AG04450 (cell line): ENCODE measurements around the gene COL23A1. TPM values are rescaled to one million over a fixed set of nuclear protein-coding genes. Genes with fewer than 3 reads are reported as not detected.

Experiments used
- CTCF ChIA-PET: fragments of 300-600, 350-600 bp; formaldehyde crosslinking; extraction: SDS; loops from one replicate; lab custom pipeline; 2022; ENCODE audit warnings: antibody characterized with exemption, inconsistent platforms; lab: Charles Lee
- POLR2A ChIA-PET: fragments of 350-600 bp; formaldehyde crosslinking; extraction: SDS; loops from one replicate; lab custom pipeline; 2021; ENCODE audit warnings: antibody characterized with exemption, inconsistent platforms; lab: Yijun Ruan, JAX
- DNase-seq: peaks from one replicate; pipeline ENCODE4 v3.0.0-alpha.2; 2011; ENCODE audit warnings: low read depth, low spot score
- H3K27ac ChIP-seq: one replicate; pipeline ENCODE4 v1.5.1; 2012; ENCODE audit warnings: low read depth, low read length, control low read depth
- H3K27me3 ChIP-seq: one replicate; pipeline ENCODE4 v1.6.0; 2012; ENCODE audit warnings: low read length; ENCODE audit not compliant: control insufficient read depth, insufficient read depth
- H3K4me3 ChIP-seq: 2 replicates; pipeline ENCODE4 v1.5.1; 2011; ENCODE audit warnings: mild to moderate bottlenecking, low read depth, low read length, control low read depth
- H3K9me3 ChIP-seq: 2 replicates; pipeline ENCODE4 v1.5.1; 2012; ENCODE audit warnings: low read length; ENCODE audit not compliant: control insufficient read depth, insufficient read depth
- polyA plus RNA-seq: library from polyadenylated mRNA; depleted of rRNA; stranded (reverse); fragments of >200 nt; gene quantifications from 2 replicates; pipeline ENCODE4 v1.2.3, GENCODE V29; 2011
- TF ChIP-seq, protein P1 (sequence below): IDR thresholded peaks from 2 replicates; pipeline ENCODE4 v1.5.1; 2011; ENCODE audit warnings: low read depth, low read length, control low read depth, inconsistent platforms

COL23A1 gene
- polyA plus RNA-seq, 1 experiment: not detected

DNA sequence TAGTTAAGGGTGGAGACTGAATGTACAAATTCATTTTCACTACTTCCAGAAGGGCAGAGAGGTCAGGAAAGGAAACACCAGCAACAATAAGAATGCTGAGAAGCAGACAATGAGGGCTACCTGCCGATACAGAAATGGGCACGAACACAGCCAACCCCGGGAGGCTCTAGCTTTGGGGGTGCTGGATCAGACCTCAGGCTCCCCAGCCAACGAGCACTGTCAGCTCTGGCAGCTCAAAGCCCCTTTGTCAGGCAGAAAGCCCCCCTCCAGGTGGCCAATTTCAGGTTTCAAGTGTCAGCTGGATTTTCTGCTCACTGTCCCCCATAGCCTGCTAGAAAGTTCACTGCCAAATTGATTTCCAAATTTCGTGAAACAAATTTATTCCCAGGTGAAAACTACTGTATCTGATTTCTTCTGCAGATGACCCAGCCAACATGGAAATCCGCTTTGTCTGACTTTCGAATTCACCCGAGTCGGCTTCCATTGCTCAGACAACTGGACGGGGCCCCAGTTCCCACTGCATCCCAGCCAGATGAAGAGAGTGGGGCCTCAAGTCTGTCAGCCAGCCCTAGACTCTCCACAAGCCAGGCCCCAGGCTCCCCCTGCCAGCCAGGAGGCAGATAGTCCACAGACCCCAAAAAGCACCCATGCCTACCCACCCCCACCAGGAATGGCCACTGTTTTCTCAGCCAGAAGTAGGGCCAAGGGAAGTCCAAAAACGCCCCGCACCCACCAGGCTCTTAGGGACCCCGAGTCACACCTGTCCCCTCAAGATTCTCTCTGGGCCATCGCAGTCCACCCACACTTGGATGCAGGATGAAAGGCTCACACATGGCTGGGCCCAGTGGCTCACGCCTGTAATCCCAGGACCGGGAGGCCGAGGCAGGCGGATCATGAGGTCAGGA, 261.1 kb downstream of the COL23A1 start:
- DNase-seq: no peak
- H3K9me3 ChIP-seq: peaks cover 49% of the 10 kb centered on the region
- no peak overlapping the region for H3K27ac ChIP-seq
- ChIA-PET POLR2A (no interaction called here), CTCF (no interaction called here)
- H3K4me3 ChIP-seq: no peak overlapping the region
- no peaks in the 10 kb centered on the region for H3K27me3 ChIP-seq
- TF ChIP-seq, protein P1, sequence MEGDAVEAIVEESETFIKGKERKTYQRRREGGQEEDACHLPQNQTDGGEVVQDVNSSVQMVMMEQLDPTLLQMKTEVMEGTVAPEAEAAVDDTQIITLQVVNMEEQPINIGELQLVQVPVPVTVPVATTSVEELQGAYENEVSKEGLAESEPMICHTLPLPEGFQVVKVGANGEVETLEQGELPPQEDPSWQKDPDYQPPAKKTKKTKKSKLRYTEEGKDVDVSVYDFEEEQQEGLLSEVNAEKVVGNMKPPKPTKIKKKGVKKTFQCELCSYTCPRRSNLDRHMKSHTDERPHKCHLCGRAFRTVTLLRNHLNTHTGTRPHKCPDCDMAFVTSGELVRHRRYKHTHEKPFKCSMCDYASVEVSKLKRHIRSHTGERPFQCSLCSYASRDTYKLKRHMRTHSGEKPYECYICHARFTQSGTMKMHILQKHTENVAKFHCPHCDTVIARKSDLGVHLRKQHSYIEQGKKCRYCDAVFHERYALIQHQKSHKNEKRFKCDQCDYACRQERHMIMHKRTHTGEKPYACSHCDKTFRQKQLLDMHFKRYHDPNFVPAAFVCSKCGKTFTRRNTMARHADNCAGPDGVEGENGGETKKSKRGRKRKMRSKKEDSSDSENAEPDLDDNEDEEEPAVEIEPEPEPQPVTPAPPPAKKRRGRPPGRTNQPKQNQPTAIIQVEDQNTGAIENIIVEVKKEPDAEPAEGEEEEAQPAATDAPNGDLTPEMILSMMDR: no peak

DNA sequence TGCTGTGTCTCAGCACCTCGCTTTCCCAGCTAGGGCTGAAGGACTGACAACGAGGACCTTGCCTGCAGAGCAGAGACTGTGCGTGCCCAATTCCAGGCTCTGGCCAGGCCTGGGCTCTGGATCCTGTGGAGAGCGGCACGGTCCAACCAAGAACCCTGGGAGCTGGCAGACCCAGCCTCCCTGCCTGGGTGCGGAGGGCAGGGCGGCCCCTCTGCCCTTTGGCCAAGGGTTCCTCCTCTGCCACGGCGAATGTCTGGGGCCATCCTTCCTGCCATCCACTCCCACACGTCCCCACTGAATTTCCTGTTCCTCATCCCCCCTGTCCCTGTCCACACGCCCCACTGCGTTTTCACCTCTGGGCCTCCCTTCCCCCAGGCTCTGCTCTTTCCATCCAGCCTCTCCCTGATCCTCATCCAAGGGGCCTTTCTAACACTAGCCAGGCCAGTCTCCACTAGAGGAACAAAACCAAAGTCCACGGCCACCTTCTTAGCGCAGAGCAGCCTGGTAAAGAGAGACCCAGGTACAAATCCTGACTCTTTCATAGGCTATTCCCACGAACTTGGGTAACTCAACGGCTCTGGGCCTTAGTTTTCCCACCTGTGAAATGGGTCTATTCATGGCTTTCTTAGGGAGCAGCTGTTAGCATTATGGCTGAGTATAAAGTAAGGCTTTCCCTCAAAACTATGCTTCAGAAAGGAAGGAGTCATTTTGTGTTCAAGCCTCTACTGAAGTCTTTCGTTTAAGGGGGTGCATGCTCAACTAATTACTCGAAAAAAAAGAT, 262.1 kb downstream of the COL23A1 start:
- no peak overlapping the region for H3K27ac ChIP-seq
- DNase-seq: no peak
- peaks cover 49% of the 10 kb centered on the region for H3K9me3 ChIP-seq
- TF ChIP-seq, protein P1: no peak
- no peak overlapping the region for H3K4me3 ChIP-seq
- ChIA-PET CTCF (no interaction called here), POLR2A (no interaction called here)
- H3K27me3 ChIP-seq: no peaks in the 10 kb centered on the region

DNA sequence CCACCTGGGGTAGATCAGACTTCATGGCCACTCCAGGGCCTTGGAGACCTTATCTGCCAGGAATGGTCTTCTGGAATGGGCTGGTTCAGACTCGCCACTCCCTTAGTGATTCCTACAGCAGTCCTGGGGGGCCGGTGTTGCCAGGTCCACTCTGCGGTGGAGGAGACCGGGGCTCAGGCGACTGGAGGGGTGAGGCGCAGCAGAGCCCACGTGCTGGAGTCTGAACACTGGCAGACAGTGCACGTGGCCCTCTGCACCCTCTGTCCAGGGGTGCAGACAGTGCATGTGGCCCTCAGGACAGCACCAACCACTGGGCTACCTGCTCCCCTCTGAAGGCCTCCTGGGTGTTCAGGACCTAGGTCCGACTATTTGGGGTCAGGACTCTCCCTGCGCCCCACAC, 262.7 kb downstream of the COL23A1 start:
- ChIA-PET POLR2A (no interaction called here), CTCF (no interaction called here)
- H3K9me3 ChIP-seq: peaks cover 56% of the 10 kb centered on the region

DNA sequence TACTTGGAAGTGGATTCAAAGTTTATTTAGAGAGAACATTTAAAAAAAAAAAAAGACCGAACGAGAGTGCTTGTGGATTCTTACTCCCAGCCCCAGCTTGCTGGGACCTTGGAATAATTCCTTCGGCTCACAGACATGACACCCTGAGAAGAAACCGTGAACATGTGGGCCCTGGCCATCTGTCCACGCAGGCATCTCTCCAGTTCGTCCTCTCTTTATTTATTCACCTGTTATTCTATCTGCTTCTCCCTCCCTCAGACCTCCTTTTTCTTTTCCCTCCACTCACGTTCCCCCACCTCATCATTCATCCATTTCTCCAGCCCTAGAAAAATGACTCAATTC, 263.8 kb downstream of the COL23A1 start:
- TF ChIP-seq, protein P1: no peak
- Histone ChIP-seq H3K4me3 (no peak overlapping the region), H3K9me3 (peaks cover 62% of the 10 kb centered on the region), H3K27me3 (no peaks in the 10 kb centered on the region), H3K27ac (no peak overlapping the region)
- no peak for DNase-seq
- ChIA-PET POLR2A (no interaction called here), CTCF (no interaction called here)

More for the DNA sequence above, 262.7 kb downstream of the COL23A1 start:
- TF ChIP-seq, protein P1: no peak
- no peak overlapping the region for H3K4me3 ChIP-seq
- no peak for DNase-seq
- no peak overlapping the region for H3K27ac ChIP-seq
- H3K27me3 ChIP-seq: no peaks in the 10 kb centered on the region
